RWPE2 (cell line): Measurements from ENCODE around the gene VSIG10L.

Experiments used
- ATAC-seq: fragments of 200-7000 bp; cut with Tn5 transposase; 3 replicates; pipeline ENCODE4 v1.9.1; 2021; ENCODE audit warnings: low read depth
- DNase-seq: peaks from one replicate; pipeline ENCODE4 v3.0.0-alpha.2; 2020; ENCODE audit warnings: low spot score
- H3K27ac ChIP-seq: fragments of 450-650 bp; 2 replicates; pipeline ENCODE4 v1.5.1; 2017; ENCODE audit warnings: mild to moderate bottlenecking; ENCODE audit not compliant: poor library complexity, severe bottlenecking
- H3K27me3 ChIP-seq: fragments of 250-450 bp; sonication (Bioruptor Pico); 2 replicates; pipeline ENCODE4 v1.5.1; 2021; ENCODE audit warnings: mild to moderate bottlenecking, moderate library complexity; ENCODE audit not compliant: insufficient read depth, poor library complexity, severe bottlenecking
- H3K36me3 ChIP-seq: fragments of 250-450 bp; sonication (Bioruptor Pico); 2 replicates; pipeline ENCODE4 v1.5.1; 2020; ENCODE audit warnings: low read depth, mild to moderate bottlenecking, moderate library complexity
- H3K4me1 ChIP-seq: fragments of 250-450 bp; sonication (Bioruptor Pico); 2 replicates; pipeline ENCODE4 v1.5.1; 2021; ENCODE audit warnings: mild to moderate bottlenecking, moderate library complexity; ENCODE audit not compliant: insufficient read depth, poor library complexity, severe bottlenecking
- H3K4me3 ChIP-seq: fragments of 250-450 bp; sonication (Bioruptor Pico); 2 replicates; pipeline ENCODE4 v1.5.1; 2021; ENCODE audit warnings: mild to moderate bottlenecking, moderate library complexity; ENCODE audit not compliant: severe bottlenecking
- H3K9me3 ChIP-seq: fragments of 250-450 bp; sonication (Bioruptor Pico); 2 replicates; pipeline ENCODE4 v1.5.1; 2021; ENCODE audit warnings: mild to moderate bottlenecking, moderate library complexity; ENCODE audit not compliant: severe bottlenecking
- CTCF ChIP-seq: fragments of 450-650 bp; IDR thresholded peaks from one replicate; pipeline ENCODE4 v1.5.1; 2017; ENCODE audit warnings: mild to moderate bottlenecking, moderate library complexity; ENCODE audit not compliant: poor library complexity, severe bottlenecking

Gene VSIG10L

GRCh38 chr19:51327066-51328001, 14.6 kb downstream of the VSIG10L start:
- DNase-seq (no peak), ATAC-seq (peak; percentile 69)
- Histone ChIP-seq H3K9me3 (no peaks in the 10 kb centered on the region), H3K27ac (no peak overlapping the region), H3K4me1 (peaks cover 2% of the 10 kb centered on the region), H3K36me3 (no peaks in the 10 kb centered on the region), H3K4me3 (peak overlapping the region; percentile 16), H3K27me3 (peaks cover 8% of the 10 kb centered on the region)
- peak; percentile 46 for TF ChIP-seq CTCF

GRCh38 chr19:51326216-51327065, 15.5 kb downstream of the VSIG10L start:
- H3K9me3 ChIP-seq, result no peaks in the 10 kb centered on the region
- no peak for DNase-seq
- TF ChIP-seq CTCF, result no peak
- no peak for ATAC-seq
- H3K4me3 ChIP-seq, result no peak overlapping the region
- H3K36me3 ChIP-seq, result no peaks in the 10 kb centered on the region
- H3K27ac ChIP-seq, result no peak overlapping the region
- H3K4me1 ChIP-seq, result peaks cover 2% of the 10 kb centered on the region
- peaks cover 8% of the 10 kb centered on the region for H3K27me3 ChIP-seq

GRCh38 chr19:51325161-51325976, 16.6 kb downstream of the VSIG10L start:
- Histone ChIP-seq H3K9me3 (no peaks in the 10 kb centered on the region), H3K4me3 (no peak overlapping the region), H3K27ac (no peak overlapping the region), H3K4me1 (peaks cover 2% of the 10 kb centered on the region), H3K36me3 (no peaks in the 10 kb centered on the region), H3K27me3 (peaks cover 8% of the 10 kb centered on the region)
- no peak for TF ChIP-seq CTCF
- DNase-seq (no peak), ATAC-seq (no peak)

GRCh38 chr19:51324167-51324481, 17.8 kb downstream of the VSIG10L start:
- H3K27me3 ChIP-seq, result peaks cover 8% of the 10 kb centered on the region
- DNase-seq (no peak), ATAC-seq (no peak)
- H3K36me3 ChIP-seq, result no peaks in the 10 kb centered on the region
- TF ChIP-seq CTCF, result no peak
- no peak overlapping the region for H3K27ac ChIP-seq
- no peak overlapping the region for H3K4me3 ChIP-seq
- no peaks in the 10 kb centered on the region for H3K9me3 ChIP-seq
- H3K4me1 ChIP-seq, result peaks cover 2% of the 10 kb centered on the region
